ENCODE results near the gene TLNRD1.

The TLNRD1 gene

GRCh38 chr15:81001152-81002008 is 657 bp downstream of the TLNRD1 start:
- peak overlapping the region; percentile 93 for H3K4me3 ChIP-seq (replicated peaks; ENCODE audit: low read depth, low read length)
- no peak for TF ChIP-seq CTCF (IDR thresholded peaks at IDR 0.05; ENCODE audit: low read depth, low read length, missing control alignments)
- no peak for DNase-seq (ENCODE audit: extremely low read depth, low read depth)

- H3K4me3 ChIP-seq (replicated peaks; ENCODE audit: low read depth, low read length), result peak overlapping the region; percentile 93
- TF ChIP-seq CTCF (IDR thresholded peaks at IDR 0.05; ENCODE audit: low read depth, low read length, missing control alignments), result no peak
- DNase-seq (ENCODE audit: extremely low read depth, low read depth), result no peak
Observed at GRCh38 chr15:81002009-81002330, 1.2 kb downstream of the TLNRD1 start.

GRCh38 chr15:81002331-81003096 is 1.8 kb downstream of the TLNRD1 start:
- peak overlapping the region; percentile 93 for H3K4me3 ChIP-seq (replicated peaks; ENCODE audit: low read depth, low read length)
- TF ChIP-seq CTCF (IDR thresholded peaks at IDR 0.05; ENCODE audit: low read depth, low read length, missing control alignments), result no peak
- DNase-seq (ENCODE audit: extremely low read depth, low read depth), result no peak

GRCh38 chr15:81003097-81003350 is 2.3 kb downstream of the TLNRD1 start:
- TF ChIP-seq CTCF (IDR thresholded peaks at IDR 0.05; ENCODE audit: low read depth, low read length, missing control alignments), result no peak
- H3K4me3 ChIP-seq (replicated peaks; ENCODE audit: low read depth, low read length), result peak overlapping the region; percentile 93
- no peak for DNase-seq (ENCODE audit: extremely low read depth, low read depth)

GRCh38 chr15:81006124-81006523 is 5.4 kb downstream of the TLNRD1 start:
- H3K4me3 ChIP-seq (replicated peaks; ENCODE audit: low read depth, low read length), result no peak overlapping the region
- TF ChIP-seq CTCF (IDR thresholded peaks at IDR 0.05; ENCODE audit: low read depth, low read length, missing control alignments), result no peak
- no peak for DNase-seq (ENCODE audit: extremely low read depth, low read depth)

GRCh38 chr15:81007428-81008064 is 6.8 kb downstream of the TLNRD1 start:
- TF ChIP-seq CTCF (IDR thresholded peaks at IDR 0.05; ENCODE audit: low read depth, low read length, missing control alignments), result no peak
- DNase-seq (ENCODE audit: extremely low read depth, low read depth), result no peak
- H3K4me3 ChIP-seq (replicated peaks; ENCODE audit: low read depth, low read length), result no peak overlapping the region

Data from HFF-Myc (cell line).